Kidney (tissue), 14 donors: Measurements from ENCODE around the gene MACROD2. TPM values are rescaled to one million over a fixed set of nuclear protein-coding genes. Genes with fewer than 3 reads are reported as not detected.

Experiments
- DNase-seq, 5 donors: peaks; one replicate each; pipeline ENCODE4 v3.0.0-alpha.2; 2013 to 2020
- FAIRE-seq: peaks from 2 replicates; lab custom pipeline; 2012; peaks lifted over from hg19 to GRCh38; lab: Jason Lieb, UNC
- H3K27ac ChIP-seq, 2 donors: one replicate each; pipeline ENCODE4 v1.7.0; 2013; ENCODE audit warnings: low read depth in 2 of 2, low read length in 2 of 2, inconsistent platforms in 1 of 2
- H3K27me3 ChIP-seq: one replicate; pipeline ENCODE4 v1.7.1; 2013; ENCODE audit warnings: low read length, inconsistent platforms; ENCODE audit not compliant: control insufficient read depth, insufficient read depth
- H3K36me3 ChIP-seq, 3 donors: one replicate each; pipeline versions ENCODE4 v1.7.0 to v1.7.1; 2013; ENCODE audit warnings: low read length in 3 of 3, control low read depth in 1 of 3, inconsistent platforms in 1 of 3; ENCODE audit not compliant: insufficient read depth in 3 of 3, control insufficient read depth in 2 of 3
- H3K4me1 ChIP-seq, 3 donors: one replicate each; pipeline versions ENCODE4 v1.7.0 to v1.7.1; 2013; ENCODE audit warnings: low read length in 3 of 3, inconsistent platforms in 1 of 3, low read depth in 1 of 3; ENCODE audit not compliant: control insufficient read depth in 2 of 3, insufficient read depth in 2 of 3
- H3K4me3 ChIP-seq, 3 donors: one replicate each; pipeline versions ENCODE4 v1.7.0 to v1.8.1; 2013; ENCODE audit warnings: low read length in 3 of 3, control low read depth in 1 of 3, inconsistent platforms in 1 of 3
- H3K9ac ChIP-seq, 3 donors: one replicate each; pipeline versions ENCODE4 v1.7.0 to v1.7.1; 2013; ENCODE audit warnings: low read length in 3 of 3, control low read depth in 1 of 3, inconsistent platforms in 1 of 3
- H3K9me3 ChIP-seq, 3 donors: one replicate each; pipeline versions ENCODE4 v1.7.0 to v1.7.1; 2013; ENCODE audit warnings: low read length in 3 of 3, control low read depth in 1 of 3, inconsistent platforms in 1 of 3; ENCODE audit not compliant: control insufficient read depth in 2 of 3, insufficient read depth in 1 of 3
- CTCF ChIP-seq: IDR thresholded peaks from 3 replicates; pipeline ENCODE4 v1.5.1; 2012; ENCODE audit warnings: mild to moderate bottlenecking, moderate library complexity, borderline replicate concordance; ENCODE audit not compliant: insufficient read depth; ENCODE audit errors: extremely low read depth
- intact Hi-C: fragments of 100-400 bp; cut with DNase I; formaldehyde crosslinking; loops from one replicate; pipeline ENCODE4 v1.11.1; 2022
- polyA plus RNA-seq: library from polyadenylated mRNA; stranded (reverse); fragments of 350-450 nt; fragmentation: Illumina TruSeq; extraction: RNeasy Lipid Tissue Mini Kit (QIAGEN cat#74804); gene quantifications from one replicate; pipeline ENCODE4 v1.2.3, GENCODE V29; 2014; ENCODE audit warnings: low read depth, low replicate concordance; ENCODE audit not compliant: insufficient read depth
- total RNA-seq: library from RNA; stranded (reverse); fragmentation: NEBNext Ultra II Directional; extraction: Animal tissue kit (Norgen Biotek cat#: 25700); gene quantifications from one replicate; pipeline ENCODE4 v1.2.1, GENCODE V29; 2021
- donor health status: control.
- donor health status: control.
- donor health status: control.
- donor health status: control.
- donor health status: control.
- donor health status: DM: yes; HTN: yes; CAD: no.
- donor health status: Normal renal cell carcinoma (clear cell type).

Gene MACROD2
- total and polyA plus RNA-seq, 2 donors from 2014 or later = 3.0 to 10.0 TPM

- no peaks in the 10 kb centered on the region for H3K27me3 ChIP-seq
- no peak for TF ChIP-seq CTCF
- no peak overlapping the region for H3K4me3 ChIP-seq
- H3K36me3 ChIP-seq = no peaks in the 10 kb centered on the region
- H3K9ac ChIP-seq = no peak overlapping the region
- H3K27ac ChIP-seq = no peak overlapping the region
- no peak for DNase-seq
- no peaks in the 10 kb centered on the region for H3K4me1 ChIP-seq
- no peak for FAIRE-seq
- no peaks in the 10 kb centered on the region for H3K9me3 ChIP-seq
- intact Hi-C loops = no loop called here
Measured at GRCh38 chr20:15958142-15958541, 1962.8 kb downstream of the MACROD2 start.

GRCh38 chr20:15965165-15965564, 1969.8 kb downstream of the MACROD2 start:
- H3K36me3 ChIP-seq = no peaks in the 10 kb centered on the region
- no peak for DNase-seq
- H3K9me3 ChIP-seq = no peaks in the 10 kb centered on the region
- no peaks in the 10 kb centered on the region for H3K27me3 ChIP-seq
- no peaks in the 10 kb centered on the region for H3K4me1 ChIP-seq
- H3K27ac ChIP-seq = no peak overlapping the region
- intact Hi-C loops = no loop called here
- no peak for FAIRE-seq
- no peak overlapping the region for H3K4me3 ChIP-seq
- no peak overlapping the region for H3K9ac ChIP-seq
- TF ChIP-seq CTCF = no peak

- intact Hi-C loops = no loop called here
Measured at GRCh38 chr20:15967334-15967733, 1972.0 kb downstream of the MACROD2 start.

More at GRCh38 chr20:15967334-15967733, 1972.0 kb downstream of the MACROD2 start:
- Histone ChIP-seq H3K27ac (no peak overlapping the region), H3K4me3 (no peak overlapping the region), H3K9me3 (peaks cover 0 to 3% (median 0%) of the 10 kb centered on the region in 3 donors), H3K27me3 (no peaks in the 10 kb centered on the region), H3K36me3 (no peaks in the 10 kb centered on the region), H3K9ac (no peak overlapping the region), H3K4me1 (no peaks in the 10 kb centered on the region)
- no peak for FAIRE-seq
- no peak for DNase-seq
- TF ChIP-seq CTCF = no peak
